Measurements from ENCODE around the gene ABCB9. TPM values are rescaled to one million over a fixed set of nuclear protein-coding genes. Genes with fewer than 3 reads are reported as not detected.

Gene ABCB9
- total and polyA plus RNA-seq, 8 donors: 1.3 to 6.7 (median 3.1) TPM

DNA sequence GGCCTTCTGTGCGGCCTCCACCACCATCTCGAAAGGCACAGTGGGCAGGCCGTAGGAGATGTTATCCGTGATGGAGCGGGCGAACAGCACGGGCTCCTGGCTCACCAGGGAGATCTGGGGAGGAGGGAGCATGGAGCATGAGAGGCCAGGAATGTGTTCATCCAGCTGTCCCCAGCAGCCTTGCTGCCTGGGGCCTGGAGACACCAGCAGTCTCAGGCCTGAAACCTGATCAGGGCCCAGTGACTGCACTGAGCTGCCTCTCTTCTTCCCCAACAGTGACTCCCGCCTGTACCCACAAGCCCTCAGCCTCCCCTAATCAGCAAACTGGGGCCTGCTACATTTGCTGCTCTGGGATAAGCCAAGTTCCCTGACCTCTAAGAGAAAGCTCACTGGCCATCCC is 30.9 kb downstream of the ABCB9 start:
- TF ChIP-seq, protein P1, sequence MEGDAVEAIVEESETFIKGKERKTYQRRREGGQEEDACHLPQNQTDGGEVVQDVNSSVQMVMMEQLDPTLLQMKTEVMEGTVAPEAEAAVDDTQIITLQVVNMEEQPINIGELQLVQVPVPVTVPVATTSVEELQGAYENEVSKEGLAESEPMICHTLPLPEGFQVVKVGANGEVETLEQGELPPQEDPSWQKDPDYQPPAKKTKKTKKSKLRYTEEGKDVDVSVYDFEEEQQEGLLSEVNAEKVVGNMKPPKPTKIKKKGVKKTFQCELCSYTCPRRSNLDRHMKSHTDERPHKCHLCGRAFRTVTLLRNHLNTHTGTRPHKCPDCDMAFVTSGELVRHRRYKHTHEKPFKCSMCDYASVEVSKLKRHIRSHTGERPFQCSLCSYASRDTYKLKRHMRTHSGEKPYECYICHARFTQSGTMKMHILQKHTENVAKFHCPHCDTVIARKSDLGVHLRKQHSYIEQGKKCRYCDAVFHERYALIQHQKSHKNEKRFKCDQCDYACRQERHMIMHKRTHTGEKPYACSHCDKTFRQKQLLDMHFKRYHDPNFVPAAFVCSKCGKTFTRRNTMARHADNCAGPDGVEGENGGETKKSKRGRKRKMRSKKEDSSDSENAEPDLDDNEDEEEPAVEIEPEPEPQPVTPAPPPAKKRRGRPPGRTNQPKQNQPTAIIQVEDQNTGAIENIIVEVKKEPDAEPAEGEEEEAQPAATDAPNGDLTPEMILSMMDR (IDR thresholded peaks at IDR 0.05): no peak
- H3K9me3 ChIP-seq: no peaks in the 10 kb centered on the region
- no peak overlapping the region for H3K27ac ChIP-seq
- intact Hi-C loops (cut with DNase I): no loop called here
- 94% methylated on average over 8 of the region's 8 CpGs for WGBS, 2 donors
- H3K36me3 ChIP-seq: no peaks in the 10 kb centered on the region
- H3K27me3 ChIP-seq: no peaks in the 10 kb centered on the region
- H3K4me1 ChIP-seq: no peaks in the 10 kb centered on the region
- DNase-seq: no peak
- H3K4me3 ChIP-seq: no peak overlapping the region
- ATAC-seq: no peak
- FAIRE-seq: no peak

DNA sequence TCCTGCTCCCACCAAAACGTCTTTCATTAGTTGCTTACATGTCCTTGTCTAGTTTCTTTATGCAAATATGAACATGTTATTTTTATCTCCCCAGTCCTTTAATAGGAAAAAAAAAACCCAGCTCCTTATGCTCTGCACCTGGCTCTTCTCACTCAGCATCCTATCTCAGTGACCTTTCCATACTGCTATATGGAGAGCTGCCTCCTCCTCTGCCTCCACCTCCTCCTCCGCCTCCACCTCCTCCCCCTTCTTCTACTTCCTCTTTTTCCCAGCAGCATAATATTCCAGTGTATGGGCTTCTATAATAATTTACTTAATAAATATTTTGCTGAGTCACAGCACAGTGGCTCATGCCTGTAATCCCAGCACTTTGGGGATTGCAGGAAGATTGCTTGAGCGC is 31.5 kb downstream of the ABCB9 start:
- FAIRE-seq: no peak
- Histone ChIP-seq H3K36me3 (no peaks in the 10 kb centered on the region), H3K27ac (no peak overlapping the region), H3K4me1 (no peaks in the 10 kb centered on the region), H3K4me3 (no peak overlapping the region), H3K9me3 (no peaks in the 10 kb centered on the region), H3K27me3 (no peaks in the 10 kb centered on the region)
- TF ChIP-seq, protein P1 (IDR thresholded peaks at IDR 0.05): no peak
- intact Hi-C loops (cut with DNase I): no loop called here
- WGBS, 2 donors: 66 to 69% methylated on average over 3 of the region's 3 CpGs
- ATAC-seq: no peak
- DNase-seq: no peak

DNA sequence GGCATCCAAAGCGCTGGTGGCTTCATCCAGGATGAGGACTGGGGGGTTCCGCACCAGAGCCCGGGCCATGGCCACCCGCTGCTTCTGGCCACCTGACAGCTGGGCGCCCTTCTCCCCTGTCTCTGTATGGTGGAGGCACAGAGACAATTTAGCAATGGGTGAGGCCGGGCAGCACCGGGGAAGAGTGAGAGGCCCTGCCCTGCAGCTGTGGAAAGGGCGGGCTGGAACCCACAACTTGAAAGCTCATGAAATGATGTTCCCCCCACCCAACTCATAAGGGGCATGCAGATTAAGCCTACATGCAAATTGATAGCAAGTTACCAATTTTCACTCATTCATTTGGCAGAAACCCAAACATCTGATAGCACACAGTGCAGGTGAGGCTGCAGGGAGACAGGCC is 34.1 kb downstream of the ABCB9 start:
- intact Hi-C loops (cut with DNase I): no loop called here
- no peaks in the 10 kb centered on the region for H3K9me3 ChIP-seq
- no peak overlapping the region for H3K4me3 ChIP-seq
- ATAC-seq: no peak
- 96% methylated on average over 8 of the region's 8 CpGs for WGBS, 2 donors
- no peak for FAIRE-seq
- H3K27me3 ChIP-seq: no peaks in the 10 kb centered on the region
- no peaks in the 10 kb centered on the region for H3K4me1 ChIP-seq
- TF ChIP-seq, protein P1 (IDR thresholded peaks at IDR 0.05): no peak
- DNase-seq: no peak
- no peaks in the 10 kb centered on the region for H3K36me3 ChIP-seq
- H3K27ac ChIP-seq: no peak overlapping the region

DNA sequence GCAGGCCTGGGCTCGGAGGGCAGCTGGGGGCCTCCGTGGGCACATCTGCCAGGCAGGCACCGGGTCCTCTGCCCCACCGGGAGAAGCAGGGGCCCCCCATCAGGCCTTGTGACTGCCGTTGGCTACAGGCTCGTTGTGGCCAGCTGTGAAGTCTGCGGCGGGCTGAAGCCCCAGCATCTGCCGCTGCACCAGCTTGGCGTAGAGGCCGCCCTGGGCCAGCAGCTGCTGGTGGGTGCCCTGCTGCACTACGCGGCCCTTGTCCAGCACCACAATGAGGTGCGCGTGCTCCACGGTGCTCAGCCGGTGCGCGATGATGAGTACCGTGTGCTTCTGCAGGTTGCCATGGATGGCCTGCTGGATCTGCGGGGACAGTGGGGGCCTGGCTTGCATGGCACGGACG is 36.5 kb downstream of the ABCB9 start:
- ATAC-seq: no peak
- no peaks in the 10 kb centered on the region for H3K36me3 ChIP-seq
- H3K27me3 ChIP-seq: no peaks in the 10 kb centered on the region
- no peak overlapping the region for H3K27ac ChIP-seq
- H3K4me3 ChIP-seq: no peak overlapping the region
- intact Hi-C loops (cut with DNase I): no loop called here
- DNase-seq: no peak
- TF ChIP-seq, protein P1 (IDR thresholded peaks at IDR 0.05): no peak
- 95 to 97% methylated on average over 20 to 23 of the region's 23 CpGs for WGBS, 2 donors
- H3K4me1 ChIP-seq: no peaks in the 10 kb centered on the region
- no peaks in the 10 kb centered on the region for H3K9me3 ChIP-seq
- FAIRE-seq: no peak

DNA sequence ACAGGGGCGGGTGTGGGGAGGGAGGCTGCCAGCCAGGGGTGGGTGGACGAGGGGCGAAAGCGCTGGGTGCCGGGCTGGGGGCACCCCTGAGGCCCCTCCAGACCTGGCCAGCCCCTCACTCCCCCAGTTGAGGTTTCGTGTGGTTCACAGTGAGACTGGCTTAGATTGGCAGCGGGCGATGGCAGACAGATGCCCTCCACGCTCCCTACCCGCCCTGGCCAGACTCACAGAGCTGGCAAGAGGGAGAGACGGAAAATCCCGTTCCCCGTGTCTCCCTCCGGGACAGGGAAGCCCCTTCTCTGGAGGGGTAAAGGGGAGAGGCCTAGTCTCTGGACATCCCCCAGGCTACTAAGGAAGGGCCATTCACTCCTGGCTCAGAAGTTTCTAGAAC is 37.1 kb downstream of the ABCB9 start:
- 89 to 92% methylated on average over 14 of the region's 14 CpGs for WGBS, 2 donors
- ATAC-seq (no peak), FAIRE-seq (no peak), DNase-seq (no peak)
- Histone ChIP-seq H3K27me3 (no peaks in the 10 kb centered on the region), H3K4me1 (no peaks in the 10 kb centered on the region), H3K36me3 (no peaks in the 10 kb centered on the region), H3K27ac (no peak overlapping the region), H3K4me3 (no peak overlapping the region), H3K9me3 (no peaks in the 10 kb centered on the region)
- TF ChIP-seq, protein P1 (IDR thresholded peaks at IDR 0.05): no peak
- intact Hi-C loops (cut with DNase I): no loop called here

Measured in pancreas (tissue), 10 donors.